Dermis blood vessel endothelial cell (primary cell): ENCODE results near the gene NR2F6. TPM values are rescaled to one million over a fixed set of nuclear protein-coding genes. Genes with fewer than 3 reads are reported as not detected.

ENCODE experiments used
- total RNA-seq: library from RNA; depleted of rRNA; stranded (reverse); fragments of >200 nt; gene quantifications from 2 replicates; pipeline ENCODE4 v1.2.3, GENCODE V29; 2014

The NR2F6 gene
- total RNA-seq, 1 donor from 2014 or later, result 63.1 TPM

Other genes with a start within 250 kb of the NR2F6 start
- gene CPAMD8, start 219.1 kb downstream of the NR2F6 start, total RNA-seq, result 2.0 and 3.7 TPM in 2 replicates
- gene HAUS8, start 170.5 kb downstream of the NR2F6 start, total RNA-seq, result 4.1 and 4.6 TPM in 2 replicates
- 53.6 and 62.1 TPM in 2 replicates for gene MYO9B, start 170.1 kb downstream of the NR2F6 start, total RNA-seq
- gene USE1, start 30.6 kb downstream of the NR2F6 start, total RNA-seq, result 18.7 and 24.8 TPM in 2 replicates
- 3.8 and 4.4 TPM in 2 replicates for gene OCEL1, start 19.7 kb downstream of the NR2F6 start, total RNA-seq
- gene USHBP1, start 18.8 kb upstream of the NR2F6 start, total RNA-seq, result 48.6 and 75.9 TPM in 2 replicates
- gene BABAM1, start 21.5 kb upstream of the NR2F6 start, total RNA-seq, result 98.2 and 137 TPM in 2 replicates
- gene ANKLE1, start 36.0 kb upstream of the NR2F6 start, total RNA-seq, result 0.68 and 1.5 TPM in 2 replicates
- 9.5 and 11.7 TPM in 2 replicates for gene ABHD8, start 57.5 kb upstream of the NR2F6 start, total RNA-seq
- gene MRPL34, start 60.0 kb upstream of the NR2F6 start, total RNA-seq, result 40.1 and 52.4 TPM in 2 replicates
- 20.9 and 39.3 TPM in 2 replicates for gene DDA1, start 63.6 kb upstream of the NR2F6 start, total RNA-seq
- gene ANO8, start 88.9 kb upstream of the NR2F6 start, total RNA-seq, result 5.0 and 6.8 TPM in 2 replicates
- gene GTPBP3, start 91.6 kb upstream of the NR2F6 start, total RNA-seq, result 12.3 and 14.1 TPM in 2 replicates
- 15.2 and 73.9 TPM in 2 replicates for gene PLVAP, start 131.4 kb upstream of the NR2F6 start, total RNA-seq
- 0.17 TPM in 1 of 2 replicates, not detected in the other for gene CCDC194, start 148.3 kb upstream of the NR2F6 start, total RNA-seq
- 1.8 and 6.5 TPM in 2 replicates for gene BST2, start 159.7 kb upstream of the NR2F6 start, total RNA-seq
- gene MVB12A, start 174.1 kb upstream of the NR2F6 start, total RNA-seq, result 47.4 and 60.9 TPM in 2 replicates
- not detected in 2 replicates for gene TMEM221, start 202.7 kb upstream of the NR2F6 start, total RNA-seq
- not detected in 2 replicates for gene NXNL1, start 215.0 kb upstream of the NR2F6 start, total RNA-seq
- gene SLC27A1, start 224.6 kb upstream of the NR2F6 start, total RNA-seq, result 31.7 and 35.5 TPM in 2 replicates